Stimulated activated naive B cell treated with anti-CD40 and anti-IgM and Interleukin-4, amounts not matched to agents 10 μg/mL and 1 μg/mL and 100 μg/mL, for 72 hours (primary cell): ENCODE measurements around the gene FNDC3B.
A peak's percentile ranks its signal among the peaks of the same experiment; 100 is the strongest.

Experiments
- ATAC-seq, 2 donors: fragments of 150-1000 bp; cut with Tn5 transposase; replicated peaks; 2 replicates each; pipeline ENCODE4 v1.10.0; 2021; ENCODE audit warnings: moderate library complexity in 1 of 2
- DNase-seq: peaks from one replicate; pipeline ENCODE4 v3.0.0; 2021
- H3K27ac Mint-ChIP-seq: one replicate; pipeline ENCODE4 v1.8.0; 2022; ENCODE audit warnings: mild to moderate bottlenecking, mixed read lengths
- H3K27me3 Mint-ChIP-seq, 2 donors: one replicate each; pipeline ENCODE4 v1.8.0; 2022; ENCODE audit warnings: mixed read lengths in 2 of 2
- H3K36me3 Mint-ChIP-seq, 2 donors: one replicate each; pipeline ENCODE4 v1.8.0; 2022; ENCODE audit warnings: mixed read lengths in 2 of 2, mild to moderate bottlenecking in 1 of 2
- H3K4me1 Mint-ChIP-seq, 2 donors: one replicate each; pipeline ENCODE4 v1.8.0; 2022; ENCODE audit warnings: mixed read lengths in 2 of 2, mild to moderate bottlenecking in 1 of 2
- H3K4me3 Mint-ChIP-seq, 2 donors: one replicate each; pipeline ENCODE4 v1.8.0; 2022; ENCODE audit warnings: mild to moderate bottlenecking in 2 of 2, mixed read lengths in 2 of 2, moderate library complexity in 1 of 2
- H3K9me3 Mint-ChIP-seq, 2 donors: one replicate each; pipeline ENCODE4 v1.8.0; 2022; ENCODE audit warnings: mixed read lengths in 2 of 2, mild to moderate bottlenecking in 1 of 2

Gene FNDC3B

DNA sequence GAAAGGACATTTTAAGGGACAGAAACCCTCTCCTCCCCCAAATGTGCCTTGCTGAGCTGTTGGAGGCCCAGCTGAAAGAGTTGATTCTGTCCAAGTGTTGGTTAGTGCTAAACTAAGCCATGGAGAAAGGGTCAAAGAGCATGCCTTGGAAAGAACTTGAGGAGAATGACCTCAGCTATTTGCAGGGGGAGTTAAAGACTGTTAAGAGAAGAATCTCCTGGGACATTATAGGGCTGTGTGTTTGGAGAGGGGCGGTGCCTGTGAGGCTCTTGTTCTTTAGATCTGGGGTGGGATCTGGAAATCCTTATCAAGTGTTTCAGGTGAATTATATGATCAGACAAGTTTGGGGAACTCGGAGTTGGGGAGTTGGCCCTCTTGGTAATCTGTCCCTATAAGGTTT lies 13.0 kb downstream of the FNDC3B start:
- Mint-ChIP-seq H3K4me1 (peaks cover 4 to 21% of the 10 kb centered on the region in 2 donors), H3K36me3 (peaks cover 12 to 21% of the 10 kb centered on the region in 2 donors), H3K27ac (no peak overlapping the region), H3K4me3 (no peak overlapping the region), H3K27me3 (peaks cover 0 to 6% of the 10 kb centered on the region in 2 donors), H3K9me3 (peaks cover 0 to 3% of the 10 kb centered on the region in 2 donors)
- no peak for ATAC-seq
- DNase-seq, result no peak

DNA sequence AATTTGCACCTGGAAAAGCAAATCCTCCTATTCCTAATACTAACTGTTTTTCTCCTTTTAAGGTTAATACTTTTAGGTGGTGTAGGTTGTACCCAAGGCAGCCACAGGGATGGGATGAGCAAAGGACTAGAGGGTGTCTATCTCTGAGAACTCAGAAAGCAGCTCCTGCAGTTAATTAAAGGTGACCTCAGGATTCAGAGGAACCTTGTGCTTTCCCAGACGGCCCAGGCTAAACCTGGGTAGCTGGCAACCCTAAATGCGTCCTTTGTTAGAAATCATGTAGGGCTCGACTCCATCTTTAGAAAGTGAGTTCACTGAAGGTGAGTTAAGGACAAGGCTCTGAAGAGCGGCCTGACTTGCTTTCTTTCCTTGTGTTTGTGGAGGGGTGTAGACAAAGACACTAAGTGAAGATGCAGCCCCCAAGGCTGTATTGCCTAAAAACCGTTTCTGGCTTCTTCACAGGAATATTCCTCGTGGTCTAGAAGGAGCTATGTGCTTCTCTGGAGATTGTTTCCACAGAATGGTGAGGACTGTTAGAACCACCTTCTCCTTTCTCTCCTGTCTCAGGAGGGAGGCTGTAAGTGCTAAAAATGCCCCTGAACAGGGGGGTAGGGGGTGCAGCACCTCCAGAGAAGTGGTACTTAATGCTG lies 14.9 kb downstream of the FNDC3B start:
- peaks cover 0 to 7% of the 10 kb centered on the region in 2 donors for H3K27me3 Mint-ChIP-seq
- H3K9me3 Mint-ChIP-seq, result no peaks in the 10 kb centered on the region
- H3K4me1 Mint-ChIP-seq, result peaks cover 4 to 21% of the 10 kb centered on the region in 2 donors
- ATAC-seq, result no peak
- peaks cover 12 to 17% of the 10 kb centered on the region in 2 donors for H3K36me3 Mint-ChIP-seq
- H3K4me3 Mint-ChIP-seq, result no peak overlapping the region
- no peak overlapping the region for H3K27ac Mint-ChIP-seq
- no peak for DNase-seq

- DNase-seq (no peak), ATAC-seq (no peak)
- Mint-ChIP-seq H3K4me1 (peaks cover 4 to 24% of the 10 kb centered on the region in 2 donors), H3K9me3 (no peaks in the 10 kb centered on the region), H3K27me3 (peaks cover 0 to 7% of the 10 kb centered on the region in 2 donors), H3K4me3 (no peak overlapping the region), H3K36me3 (peaks cover 6 to 13% of the 10 kb centered on the region in 2 donors), H3K27ac (no peak overlapping the region)
Measured at GRCh38 chr3:172056416-172056815, 17.0 kb downstream of the FNDC3B start.

DNA sequence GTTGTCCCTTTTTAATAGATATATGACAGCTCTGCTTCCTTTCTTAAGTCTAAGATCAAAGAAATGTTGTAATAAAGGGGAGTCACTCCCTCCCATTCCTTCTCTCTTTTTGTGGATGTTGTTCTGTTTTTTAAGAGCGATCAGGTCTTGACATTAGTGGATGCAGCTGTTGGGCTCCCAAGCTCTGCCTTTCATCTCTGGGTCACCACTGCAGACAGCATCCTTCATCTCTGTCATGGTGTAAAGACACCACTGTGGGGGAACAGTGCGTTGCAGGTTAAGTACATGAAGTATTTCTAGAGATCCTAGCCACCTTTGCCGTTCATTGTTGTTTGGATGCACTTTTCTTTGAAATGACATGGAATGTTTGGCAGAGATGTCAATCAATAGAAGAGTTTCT lies 17.7 kb downstream of the FNDC3B start:
- Mint-ChIP-seq H3K27ac (no peak overlapping the region), H3K36me3 (peaks cover 6 to 11% of the 10 kb centered on the region in 2 donors), H3K4me1 (peaks cover 5 to 31% of the 10 kb centered on the region in 2 donors), H3K4me3 (no peak overlapping the region), H3K9me3 (no peaks in the 10 kb centered on the region), H3K27me3 (peaks cover 0 to 7% of the 10 kb centered on the region in 2 donors)
- no peak for DNase-seq
- ATAC-seq, result no peak

DNA sequence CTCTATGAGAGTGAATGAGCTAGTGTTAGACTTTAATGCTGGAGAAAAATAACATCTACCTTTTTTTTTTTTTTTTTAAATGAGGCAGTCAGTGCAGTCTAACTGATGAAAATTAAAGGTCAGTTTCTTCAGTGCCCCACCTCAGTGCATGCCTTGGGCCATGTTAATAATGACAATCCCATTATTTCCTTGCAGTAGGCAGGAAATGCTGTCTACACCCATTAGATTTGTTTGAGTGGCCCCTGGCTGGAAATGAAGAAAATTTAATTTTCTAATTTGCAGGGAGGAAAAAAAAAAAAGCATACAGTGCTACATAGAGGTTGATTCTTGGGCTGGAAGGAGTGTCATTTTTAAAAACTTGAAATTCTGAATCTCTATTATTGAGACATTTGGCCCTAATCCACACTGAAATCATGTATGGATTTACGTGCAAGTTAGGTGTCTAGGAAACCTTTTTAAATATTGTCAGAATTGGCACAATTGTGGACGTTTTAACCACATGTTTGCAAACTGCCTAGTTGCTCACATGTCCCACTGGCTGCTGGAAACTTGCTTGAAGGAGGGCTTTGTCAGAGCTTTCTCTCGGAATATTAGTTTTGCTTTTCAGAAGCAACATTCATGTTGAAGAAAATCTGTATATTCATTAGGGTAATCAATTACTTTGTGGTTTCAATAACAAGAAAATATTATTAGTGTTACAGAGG lies 18.4 kb downstream of the FNDC3B start:
- Mint-ChIP-seq H3K9me3 (no peaks in the 10 kb centered on the region), H3K4me3 (no peak overlapping the region), H3K4me1 (peaks cover 7 to 38% of the 10 kb centered on the region in 2 donors), H3K27ac (no peak overlapping the region), H3K36me3 (peaks cover 4 to 6% of the 10 kb centered on the region in 2 donors), H3K27me3 (peaks cover 0 to 10% of the 10 kb centered on the region in 2 donors)
- no peak for ATAC-seq
- no peak for DNase-seq

DNA sequence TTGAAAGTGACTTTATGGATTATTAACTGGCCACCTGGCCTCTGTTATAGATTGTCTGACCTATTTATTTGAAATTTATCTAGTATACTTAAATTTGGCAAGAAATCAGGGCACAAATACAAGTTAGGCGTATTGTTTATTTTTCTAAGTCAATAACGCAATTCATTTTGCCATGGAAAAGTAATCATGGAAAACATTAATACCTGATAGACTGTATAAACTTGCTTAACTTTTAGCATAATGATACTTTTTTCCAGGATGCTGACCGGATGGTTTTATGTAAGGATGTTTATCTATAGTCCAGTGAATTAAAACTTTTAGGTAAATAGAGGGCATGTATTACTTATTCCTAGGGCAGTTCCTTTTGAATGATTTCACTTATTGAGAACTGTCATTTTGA lies 20.2 kb downstream of the FNDC3B start:
- no peak for DNase-seq
- no peak for ATAC-seq
- Mint-ChIP-seq H3K27me3 (peaks cover 11 to 25% of the 10 kb centered on the region in 2 donors), H3K4me1 (peaks cover 13 to 47% of the 10 kb centered on the region in 2 donors), H3K4me3 (no peak overlapping the region), H3K27ac (no peak overlapping the region), H3K36me3 (peaks cover 12 to 15% of the 10 kb centered on the region in 2 donors), H3K9me3 (no peaks in the 10 kb centered on the region)

DNA sequence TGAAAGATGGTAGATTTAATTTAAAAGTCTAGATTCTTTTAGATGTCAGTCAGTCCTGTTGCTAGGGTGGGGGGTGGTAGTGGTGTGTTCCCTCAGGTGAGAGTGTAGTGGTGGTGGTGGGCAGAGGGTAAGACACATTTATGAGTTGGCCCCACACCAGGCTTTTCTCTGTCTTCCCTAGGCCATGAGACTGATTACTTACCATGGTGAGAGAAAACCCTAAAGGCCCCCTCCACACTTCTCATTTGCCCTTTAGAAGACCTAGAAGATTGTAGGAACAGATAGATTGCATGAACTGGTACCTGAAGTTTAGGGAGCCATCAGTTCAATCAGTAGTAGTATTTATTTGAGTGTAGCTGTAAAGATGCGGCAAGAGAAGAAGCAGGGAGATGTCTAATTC lies 20.9 kb downstream of the FNDC3B start:
- ATAC-seq (no peak), DNase-seq (no peak)
- Mint-ChIP-seq H3K36me3 (peaks cover 14 to 19% of the 10 kb centered on the region in 2 donors), H3K27ac (no peak overlapping the region), H3K4me1 (peaks cover 13 to 46% of the 10 kb centered on the region in 2 donors), H3K9me3 (no peaks in the 10 kb centered on the region), H3K4me3 (no peak overlapping the region), H3K27me3 (peaks cover 15 to 32% of the 10 kb centered on the region in 2 donors)

DNA sequence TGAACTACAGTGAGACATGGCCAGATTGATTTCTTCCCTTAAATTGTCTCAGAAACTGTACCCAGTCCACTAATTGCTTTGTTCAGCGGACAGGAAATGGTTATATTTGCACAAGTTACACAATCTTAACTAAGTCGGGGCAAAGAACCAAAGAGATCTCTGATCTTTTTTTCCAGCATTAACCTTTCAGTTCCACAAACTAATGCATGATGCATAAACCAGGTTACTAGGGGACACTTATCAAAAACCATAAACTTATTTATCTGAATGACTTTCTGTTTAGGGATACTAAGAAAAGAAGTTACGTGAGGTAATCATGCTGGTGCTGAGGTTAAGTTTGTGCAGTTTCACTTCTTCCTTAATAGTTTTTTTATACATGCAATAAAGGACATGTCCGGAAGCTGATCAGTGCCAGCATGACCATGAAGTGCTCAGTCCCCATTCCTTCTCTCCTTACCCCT lies 22.4 kb downstream of the FNDC3B start:
- H3K4me1 Mint-ChIP-seq, result peaks cover 9 to 33% of the 10 kb centered on the region in 2 donors
- H3K9me3 Mint-ChIP-seq, result no peaks in the 10 kb centered on the region
- H3K4me3 Mint-ChIP-seq, result peak overlapping the region; percentile 39 to 72
- peak overlapping the region; percentile 89 for H3K27ac Mint-ChIP-seq
- peak; percentile 16 for DNase-seq
- peaks cover 21 to 42% of the 10 kb centered on the region in 2 donors for H3K27me3 Mint-ChIP-seq
- ATAC-seq, result peak; percentile 94
- peaks cover 12 to 14% of the 10 kb centered on the region in 2 donors for H3K36me3 Mint-ChIP-seq

- no peak for ATAC-seq
- peaks cover 11 to 15% of the 10 kb centered on the region in 2 donors for H3K36me3 Mint-ChIP-seq
- no peak for DNase-seq
- peaks cover 10 to 32% of the 10 kb centered on the region in 2 donors for H3K4me1 Mint-ChIP-seq
- no peak overlapping the region for H3K27ac Mint-ChIP-seq
- H3K9me3 Mint-ChIP-seq, result no peaks in the 10 kb centered on the region
- H3K27me3 Mint-ChIP-seq, result peaks cover 25 to 42% of the 10 kb centered on the region in 2 donors
- no peak overlapping the region for H3K4me3 Mint-ChIP-seq
Measured at GRCh38 chr3:172062761-172063160, 23.4 kb downstream of the FNDC3B start.

GRCh38 chr3:172063456-172064432 lies 24.4 kb downstream of the FNDC3B start:
- Mint-ChIP-seq H3K36me3 (peaks cover 11 to 19% of the 10 kb centered on the region in 2 donors), H3K27me3 (peaks cover 29 to 51% of the 10 kb centered on the region in 2 donors), H3K27ac (no peak overlapping the region), H3K4me3 (no peak overlapping the region), H3K4me1 (peaks cover 13 to 32% of the 10 kb centered on the region in 2 donors), H3K9me3 (no peaks in the 10 kb centered on the region)
- ATAC-seq, result no peak
- DNase-seq, result no peak

GRCh38 chr3:172065527-172065926 lies 26.1 kb downstream of the FNDC3B start:
- ATAC-seq (no peak), DNase-seq (no peak)
- Mint-ChIP-seq H3K9me3 (no peaks in the 10 kb centered on the region), H3K4me3 (no peak overlapping the region), H3K27ac (no peak overlapping the region), H3K36me3 (peaks cover 11 to 21% of the 10 kb centered on the region in 2 donors), H3K4me1 (peaks cover 13 to 32% of the 10 kb centered on the region in 2 donors), H3K27me3 (peaks cover 32 to 56% of the 10 kb centered on the region in 2 donors)

DNA sequence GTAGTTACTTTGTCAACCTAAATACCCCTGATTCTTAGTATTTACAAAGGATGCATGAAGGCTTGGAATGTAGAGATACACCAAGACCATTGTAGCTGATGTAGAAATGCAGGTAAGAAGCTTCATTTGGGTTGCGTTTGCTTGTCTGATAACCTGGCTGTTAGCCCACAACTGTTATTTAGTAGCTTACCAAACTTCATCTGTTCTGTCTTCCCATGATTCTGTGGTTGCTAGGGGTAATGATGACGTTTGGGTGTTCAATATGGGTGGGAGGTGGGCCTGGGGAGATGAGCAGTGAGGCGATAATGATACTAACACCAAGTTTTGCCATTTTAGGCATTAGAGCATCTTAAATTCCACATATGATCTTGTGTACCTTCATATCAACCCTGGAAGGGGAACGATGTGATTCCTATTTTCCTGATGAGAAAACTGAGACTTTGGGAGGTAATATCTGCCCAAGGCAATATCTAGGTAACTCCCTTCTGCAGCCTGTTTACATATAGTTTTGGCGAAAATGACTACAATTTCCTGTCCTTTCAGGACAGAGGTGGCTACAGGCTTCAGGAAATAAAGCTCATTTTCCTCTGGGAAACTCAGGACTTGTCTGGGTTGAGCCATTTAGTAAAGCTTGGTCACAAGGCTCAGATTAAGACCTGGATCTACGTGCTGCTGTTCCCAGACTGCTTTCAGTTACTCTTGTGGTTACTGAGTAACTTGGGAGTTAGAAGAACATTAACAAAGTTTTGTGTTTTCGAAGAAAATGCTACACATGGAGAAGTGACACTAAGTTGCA lies 26.8 kb downstream of the FNDC3B start:
- Mint-ChIP-seq H3K4me3 (no peak overlapping the region), H3K4me1 (peaks cover 13 to 31% of the 10 kb centered on the region in 2 donors), H3K9me3 (no peaks in the 10 kb centered on the region), H3K27me3 (peaks cover 32 to 56% of the 10 kb centered on the region in 2 donors), H3K36me3 (peaks cover 11 to 23% of the 10 kb centered on the region in 2 donors), H3K27ac (no peak overlapping the region)
- no peak for ATAC-seq
- no peak for DNase-seq
